Astrocyte (in vitro differentiated cells and primary cell): ENCODE data around the gene B3GALNT1.

ENCODE experiments used
- CTCF ChIP-seq: IDR thresholded peaks from 2 replicates; pipeline ENCODE4 v1.5.1; 2011; ENCODE audit warnings: low read depth, mild to moderate bottlenecking, inconsistent platforms, low read length, moderate library complexity; ENCODE audit not compliant: insufficient read depth
- EZH2 ChIP-seq: IDR thresholded peaks from 2 replicates; pipeline ENCODE4 v1.6.1; 2012; ENCODE audit warnings: mild to moderate bottlenecking, low read length, inconsistent platforms; ENCODE audit not compliant: insufficient read depth

GRCh38 chr3:161038725-161039124, 66.4 kb downstream of the B3GALNT1 start:
- TF ChIP-seq CTCF (no peak), EZH2 (no peak)
